AG09319 (cell line): ENCODE results near the gene C16orf95.

ENCODE experiments used
- DNase-seq: peaks from one replicate; pipeline ENCODE4 v3.0.0-alpha.2; 2010; ENCODE audit warnings: low read depth; ENCODE audit errors: extremely low read depth
- TF ChIP-seq, protein P1 (sequence below): IDR thresholded peaks from 2 replicates; pipeline ENCODE4 v1.5.1; 2011; ENCODE audit warnings: low read depth, mild to moderate bottlenecking, inconsistent platforms, low read length, moderate library complexity

The C16orf95 gene

DNA sequence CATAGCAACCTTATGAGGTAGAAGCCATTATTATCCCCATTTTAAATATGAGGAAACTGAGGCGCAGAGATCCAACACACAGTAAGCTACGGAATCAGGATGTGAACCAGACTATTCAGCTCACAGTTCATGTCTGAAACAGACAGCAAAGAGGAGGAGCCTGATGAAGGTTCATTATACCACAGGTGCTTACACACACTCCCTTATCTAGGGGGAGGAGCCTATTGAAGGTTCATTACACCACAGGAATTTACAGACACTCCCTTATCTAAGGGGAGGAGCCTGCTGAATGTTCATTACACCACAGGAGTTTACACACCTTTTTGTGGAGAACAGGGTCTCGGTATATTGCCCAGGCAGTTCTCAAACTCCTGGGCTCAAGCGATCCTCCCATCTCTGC lies 21.9 kb downstream of the C16orf95 start:
- TF ChIP-seq, protein P1, sequence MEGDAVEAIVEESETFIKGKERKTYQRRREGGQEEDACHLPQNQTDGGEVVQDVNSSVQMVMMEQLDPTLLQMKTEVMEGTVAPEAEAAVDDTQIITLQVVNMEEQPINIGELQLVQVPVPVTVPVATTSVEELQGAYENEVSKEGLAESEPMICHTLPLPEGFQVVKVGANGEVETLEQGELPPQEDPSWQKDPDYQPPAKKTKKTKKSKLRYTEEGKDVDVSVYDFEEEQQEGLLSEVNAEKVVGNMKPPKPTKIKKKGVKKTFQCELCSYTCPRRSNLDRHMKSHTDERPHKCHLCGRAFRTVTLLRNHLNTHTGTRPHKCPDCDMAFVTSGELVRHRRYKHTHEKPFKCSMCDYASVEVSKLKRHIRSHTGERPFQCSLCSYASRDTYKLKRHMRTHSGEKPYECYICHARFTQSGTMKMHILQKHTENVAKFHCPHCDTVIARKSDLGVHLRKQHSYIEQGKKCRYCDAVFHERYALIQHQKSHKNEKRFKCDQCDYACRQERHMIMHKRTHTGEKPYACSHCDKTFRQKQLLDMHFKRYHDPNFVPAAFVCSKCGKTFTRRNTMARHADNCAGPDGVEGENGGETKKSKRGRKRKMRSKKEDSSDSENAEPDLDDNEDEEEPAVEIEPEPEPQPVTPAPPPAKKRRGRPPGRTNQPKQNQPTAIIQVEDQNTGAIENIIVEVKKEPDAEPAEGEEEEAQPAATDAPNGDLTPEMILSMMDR: no peak
- no peak for DNase-seq

DNA sequence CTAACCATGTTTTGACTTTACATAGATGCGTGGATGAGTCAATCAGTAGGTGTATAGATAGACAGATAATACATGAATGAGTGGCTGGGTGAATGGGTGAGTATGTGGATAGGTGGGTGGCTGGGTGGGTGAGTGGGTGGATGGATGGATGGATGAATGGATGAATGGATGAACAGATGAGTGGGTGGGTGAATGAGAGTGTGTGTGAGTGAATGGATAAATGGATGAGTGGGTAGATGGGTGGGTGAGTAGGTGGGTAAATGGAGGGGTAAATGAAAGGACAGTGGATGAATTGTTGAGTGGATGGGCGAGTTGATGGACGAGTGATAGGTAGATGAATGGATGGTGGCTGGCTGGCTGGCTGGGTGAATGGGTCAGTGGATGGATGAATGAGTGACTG lies 23.2 kb downstream of the C16orf95 start:
- TF ChIP-seq, protein P1: no peak
- no peak for DNase-seq

DNA sequence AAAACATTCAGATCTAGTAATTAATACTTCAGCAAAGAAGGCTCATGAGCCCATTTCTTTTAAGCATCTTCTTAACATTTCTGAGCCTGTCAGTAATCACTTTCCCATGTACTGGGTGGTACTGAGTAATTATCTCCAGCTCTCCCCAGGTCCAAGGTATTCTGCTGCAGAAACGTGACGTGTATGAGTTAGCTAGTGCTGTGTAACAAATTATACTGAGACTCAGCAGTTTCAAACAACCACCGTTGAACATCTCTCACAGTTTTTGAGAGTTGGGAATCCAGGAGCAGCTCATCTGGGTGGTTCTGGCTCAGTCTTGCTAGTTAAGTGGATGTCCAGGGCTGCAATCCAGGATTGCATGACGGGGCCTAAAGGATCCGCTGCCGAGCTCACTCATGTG lies 25.2 kb downstream of the C16orf95 start:
- no peak for DNase-seq
- TF ChIP-seq, protein P1: no peak

DNA sequence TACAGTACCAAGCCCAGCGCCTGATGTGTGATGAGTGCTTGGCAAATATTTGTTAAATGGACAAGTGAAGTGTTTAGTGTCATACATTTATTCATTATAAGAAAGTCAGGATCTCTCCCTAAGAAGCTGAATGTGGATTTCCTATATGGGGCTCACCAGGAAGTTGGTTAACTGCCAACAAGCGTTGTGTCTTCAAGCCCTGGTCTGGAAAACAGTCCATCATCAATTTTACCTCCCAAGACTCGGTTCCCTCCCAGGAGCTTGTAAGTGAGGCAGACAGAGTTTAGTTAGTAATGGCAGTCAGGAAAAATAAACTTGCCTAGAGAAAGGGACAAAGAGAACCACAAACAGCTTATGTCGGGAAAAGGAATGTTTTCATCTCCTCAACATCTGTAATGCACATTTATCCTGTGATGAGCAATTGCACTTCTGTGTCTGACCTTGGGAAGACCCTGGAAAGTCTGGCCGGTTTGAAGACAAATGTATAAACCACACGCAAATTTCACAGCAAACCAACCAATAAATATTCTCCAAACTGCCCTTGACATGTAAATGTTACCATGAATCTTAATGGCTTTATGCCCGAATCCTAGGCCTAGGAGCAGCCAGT lies 28.3 kb downstream of the C16orf95 start:
- TF ChIP-seq, protein P1: no peak

DNA sequence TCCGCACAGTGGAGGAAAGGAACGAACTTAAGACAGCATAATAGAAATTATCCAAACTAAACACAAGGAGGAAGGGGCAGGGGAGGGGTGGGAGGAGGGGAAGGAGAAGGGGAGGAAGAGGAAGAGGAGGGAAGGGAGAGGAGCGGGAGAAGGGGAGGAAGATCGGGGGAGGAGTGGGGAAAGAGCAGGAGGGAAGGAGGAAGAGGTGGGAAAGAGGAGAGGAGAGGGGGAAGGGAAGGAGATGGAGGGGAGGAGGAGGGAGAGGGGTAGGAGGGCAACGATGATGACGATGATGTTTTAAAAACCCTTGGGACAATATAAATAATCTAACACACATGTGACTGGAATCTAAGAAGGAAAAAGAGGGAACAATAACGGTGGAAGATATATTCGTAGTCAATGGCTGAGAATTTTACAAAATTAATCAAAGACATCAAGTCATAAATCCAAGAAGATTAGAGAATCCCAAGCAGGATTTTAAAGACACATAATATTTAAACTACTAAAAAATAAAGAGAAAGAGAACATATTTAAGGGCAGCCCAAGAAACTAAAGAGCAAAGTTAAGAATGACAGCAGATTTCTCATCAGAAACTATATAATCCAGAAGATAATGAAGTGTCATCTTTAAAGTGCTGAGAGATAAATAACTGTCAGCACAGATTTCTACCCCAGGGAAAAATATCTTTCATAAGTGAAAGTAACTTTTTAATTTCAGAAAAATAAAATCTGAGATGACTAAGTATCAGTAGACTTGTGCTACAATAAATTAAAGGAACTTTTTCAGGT lies 30.2 kb downstream of the C16orf95 start:
- TF ChIP-seq, protein P1: no peak
- no peak for DNase-seq

More for the DNA sequence above, 28.3 kb downstream of the C16orf95 start:
- DNase-seq: peak; percentile 40

DNA sequence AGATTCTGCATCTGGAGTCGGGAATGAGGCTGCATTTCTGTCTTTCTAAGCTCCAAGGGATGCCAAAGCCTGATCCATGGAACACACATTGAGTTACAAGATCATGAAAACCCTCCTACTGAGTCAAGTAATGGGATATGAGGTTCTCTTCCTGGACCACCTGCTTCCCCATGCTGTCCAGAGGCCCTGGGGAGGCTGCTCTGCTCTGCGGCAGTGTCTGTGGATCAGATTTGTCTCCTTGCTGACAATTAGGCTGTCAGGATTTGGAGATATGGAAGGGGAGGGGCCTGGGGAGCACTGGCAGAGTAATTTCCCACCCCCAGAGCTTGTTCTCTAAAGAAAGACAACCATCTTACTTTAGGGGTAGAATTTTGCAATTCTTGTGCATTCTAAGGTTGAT lies 33.0 kb downstream of the C16orf95 start:
- DNase-seq: no peak
- TF ChIP-seq, protein P1: no peak

DNA sequence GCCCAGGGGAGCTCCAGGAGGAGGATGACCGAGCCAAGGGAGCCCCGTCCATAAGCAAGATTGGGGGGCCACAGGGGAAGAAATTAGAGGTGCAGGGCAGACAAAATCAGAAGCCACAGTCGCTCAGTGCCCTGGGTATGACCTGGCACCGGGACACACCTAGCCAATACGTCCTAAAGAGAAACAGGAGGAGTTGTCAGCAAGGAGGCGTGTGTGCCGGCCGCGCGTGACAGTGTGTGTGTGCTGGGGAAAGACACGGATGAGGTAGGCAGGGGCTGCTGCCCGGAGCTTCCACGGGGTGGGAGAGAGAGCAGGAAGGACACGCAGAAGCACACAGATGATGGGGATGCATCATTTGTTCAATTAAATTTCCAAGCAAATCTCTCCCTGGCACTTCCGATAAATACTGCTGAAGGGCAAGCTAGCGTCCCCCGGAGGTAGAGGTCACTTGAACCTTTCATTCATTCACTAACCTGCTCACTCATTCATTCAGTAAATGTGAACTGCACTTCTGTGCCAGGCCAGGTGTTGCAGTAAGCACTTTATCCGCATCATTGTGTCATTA lies 38.0 kb downstream of the C16orf95 start:
- TF ChIP-seq, protein P1: no peak
- DNase-seq: no peak
